Pulmonary artery endothelial cell (primary cell): ENCODE data around the gene RAD51B. TPM values are rescaled to one million over a fixed set of nuclear protein-coding genes. Genes with fewer than 3 reads are reported as not detected.
A peak's percentile ranks its signal among the peaks of the same experiment; 100 is the strongest.

Experiments
- DNase-seq: peaks from one replicate; pipeline ENCODE4 v3.0.0-alpha.2; 2011; ENCODE audit warnings: low read depth, low spot score
- total RNA-seq: library from RNA; depleted of rRNA; stranded (reverse); fragments of >200 nt; gene quantifications from 2 replicates; pipeline ENCODE4 v1.2.3, GENCODE V29; 2014

Gene RAD51B
- total RNA-seq, 1 donor from 2014 or later, result 9.8 TPM

DNA sequence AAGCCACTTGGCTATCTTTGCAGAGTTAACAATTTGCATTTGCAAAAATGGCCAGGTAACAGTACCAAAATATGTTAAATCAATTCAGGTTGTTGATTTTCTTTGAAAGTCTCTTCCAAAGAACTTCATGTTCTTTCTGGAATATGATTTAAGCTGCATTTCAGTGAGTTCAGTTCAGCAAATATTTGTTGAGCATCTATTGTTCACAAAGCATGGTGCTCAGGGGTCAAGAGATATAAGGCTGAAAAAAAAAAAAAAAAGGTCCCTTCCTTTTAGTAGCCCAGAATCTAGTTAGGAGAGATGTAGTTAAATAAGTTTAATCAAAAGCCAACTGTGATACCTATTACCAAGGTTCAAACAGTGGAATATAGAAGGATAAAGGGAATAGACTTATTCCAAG lies 656.2 kb downstream of the RAD51B start:
- no peak for DNase-seq

DNA sequence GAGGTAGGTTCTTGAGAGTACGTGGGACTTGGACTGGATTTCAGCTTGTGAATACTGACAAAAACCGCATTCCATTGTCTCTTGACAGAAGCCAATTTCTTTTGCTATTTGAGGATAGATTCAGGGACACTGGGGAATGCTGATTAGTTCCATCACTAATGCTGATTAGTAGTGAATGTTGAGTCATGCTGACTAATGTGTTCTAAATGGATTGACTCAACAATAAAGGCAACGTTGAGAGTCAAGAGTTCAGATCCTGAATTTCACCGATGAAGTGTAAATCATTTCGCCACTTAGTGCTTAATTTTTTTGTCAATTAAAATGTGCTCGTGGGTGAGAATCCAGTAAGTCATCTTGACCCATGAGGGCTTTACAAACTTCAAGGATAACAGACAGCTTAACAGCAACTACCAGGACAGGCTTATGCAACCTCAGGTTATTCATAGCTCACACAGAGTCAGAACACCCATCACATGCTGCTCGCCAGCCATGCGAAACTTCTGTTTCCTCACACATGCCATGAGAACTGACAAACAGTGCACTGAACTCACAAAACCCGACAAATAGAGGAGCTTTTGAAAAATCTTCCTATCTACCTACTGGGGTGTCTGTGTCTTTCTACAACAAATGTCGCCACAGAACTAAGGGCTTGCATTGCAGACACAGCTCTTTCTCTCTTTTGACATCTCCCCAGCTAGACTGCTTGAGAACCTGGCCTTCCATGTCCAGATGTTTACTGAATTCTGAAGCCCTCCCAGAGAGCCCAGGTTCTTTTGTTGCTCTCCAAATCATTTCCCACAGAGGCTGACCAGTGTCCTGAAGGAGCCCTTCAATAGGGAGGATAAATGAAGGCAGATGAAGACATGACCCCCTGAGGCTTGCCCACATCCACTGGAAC lies 656.9 kb downstream of the RAD51B start:
- DNase-seq, result no peak

DNA sequence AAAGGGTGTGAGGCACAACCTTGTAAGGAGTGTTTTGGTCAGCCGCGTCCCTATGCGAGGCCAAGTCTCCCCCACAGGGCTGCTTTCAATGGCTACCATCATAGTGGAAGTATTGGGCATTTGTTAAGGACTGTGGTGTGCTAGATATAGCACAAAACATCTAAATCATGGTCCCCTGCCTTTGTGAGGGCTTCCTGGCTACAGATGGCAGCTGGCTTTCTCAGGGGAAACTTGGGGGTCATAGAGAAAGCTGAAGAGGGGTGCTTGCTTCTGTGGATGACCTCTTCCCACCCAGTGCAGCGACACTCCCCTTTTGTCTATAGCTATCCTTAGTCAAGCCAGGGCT lies 657.5 kb downstream of the RAD51B start:
- no peak for DNase-seq

DNA sequence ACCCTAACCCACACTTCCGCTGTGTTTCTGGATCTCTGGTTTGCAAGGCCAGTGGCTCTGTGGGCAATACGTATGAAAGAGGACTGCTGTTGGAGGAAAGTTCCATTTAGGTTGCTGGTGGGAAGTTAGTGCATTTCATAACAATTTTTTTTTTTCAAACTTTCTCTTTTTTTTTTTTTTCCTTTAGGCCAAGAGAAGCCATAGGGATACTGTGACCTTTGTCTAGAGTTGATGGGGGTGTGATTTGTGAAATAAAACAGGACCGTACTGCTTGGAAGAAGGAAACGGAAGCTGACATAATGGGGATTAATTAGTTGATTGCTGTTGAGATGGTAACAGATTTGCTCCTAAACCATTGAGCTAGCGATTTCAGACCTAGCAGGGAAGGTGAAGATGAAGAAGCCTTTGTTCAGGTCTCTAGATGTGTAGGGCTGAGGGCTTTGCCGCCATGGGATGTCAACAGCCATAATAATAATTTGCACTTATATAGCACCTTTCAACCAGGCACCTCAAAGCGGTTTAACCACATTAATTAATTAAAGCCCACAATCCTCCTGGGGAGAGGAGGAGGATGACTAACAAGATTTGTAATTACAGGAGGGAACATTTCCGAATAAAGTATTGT lies 658.0 kb downstream of the RAD51B start:
- no peak for DNase-seq

DNA sequence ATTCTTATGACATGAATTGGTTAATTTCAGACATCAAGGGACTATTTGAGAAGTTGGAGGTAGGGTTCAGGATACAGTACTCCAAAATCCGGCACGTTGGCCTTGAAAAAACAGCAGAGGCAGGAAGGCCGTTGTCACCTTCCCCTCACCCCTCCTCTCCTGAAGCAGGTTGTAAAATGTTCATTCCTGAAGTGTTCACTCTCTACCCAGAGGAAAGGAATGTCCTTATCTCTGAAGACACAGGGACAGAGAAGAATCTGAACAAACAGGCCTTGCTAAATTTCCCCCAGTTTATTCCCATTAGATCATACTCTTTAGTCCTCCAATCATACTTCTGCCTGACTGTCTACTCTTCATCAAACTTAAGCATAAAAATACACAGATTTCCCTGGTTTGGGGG lies 659.7 kb downstream of the RAD51B start:
- DNase-seq, result no peak

DNA sequence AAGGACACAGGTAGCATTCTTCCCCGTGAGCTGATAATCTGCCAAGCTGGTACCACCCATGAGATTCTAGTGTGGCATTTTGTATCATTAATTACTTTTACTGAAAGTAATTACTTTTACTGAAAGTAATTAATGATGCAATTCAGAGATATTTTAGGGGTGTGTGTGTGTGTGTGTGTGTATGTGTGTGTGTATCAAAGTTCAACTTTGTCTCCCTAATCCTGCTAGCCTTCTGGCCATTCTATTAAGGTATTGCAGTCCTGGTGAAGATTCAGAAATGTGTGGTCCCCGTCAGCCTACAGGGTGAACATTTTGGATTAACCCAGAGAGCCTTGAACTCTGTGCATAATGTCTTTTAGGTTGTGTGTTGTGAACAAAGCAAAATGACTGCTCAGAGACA lies 662.4 kb downstream of the RAD51B start:
- DNase-seq, result no peak

DNA sequence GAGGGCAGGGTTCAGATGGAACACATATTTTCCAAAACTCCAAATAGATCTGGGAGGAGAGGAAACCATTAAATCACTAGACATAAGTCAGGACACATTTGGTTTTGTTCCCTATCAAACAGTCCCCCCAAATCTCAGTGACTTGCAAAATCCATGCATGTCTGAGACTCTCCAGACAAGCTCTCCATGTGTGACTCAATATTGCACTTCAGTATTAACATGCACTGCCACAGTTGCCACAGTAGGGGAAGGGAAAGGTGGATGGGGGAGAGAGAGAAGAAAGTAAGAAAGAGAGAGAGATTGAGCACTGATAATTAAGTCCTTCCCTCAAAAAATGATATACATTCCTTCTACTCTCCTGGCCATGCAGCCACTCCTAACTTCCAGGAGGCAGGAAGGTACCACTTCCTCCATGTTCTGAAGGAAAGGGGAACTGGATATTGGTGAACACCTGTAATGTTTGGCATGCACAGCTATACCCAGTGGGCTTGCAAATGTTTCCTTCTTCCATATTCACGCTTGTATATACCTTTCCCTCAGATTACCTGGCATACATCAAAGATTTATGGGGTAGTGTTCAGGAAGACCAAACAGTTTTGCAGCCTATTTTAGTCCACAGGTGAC lies 663.3 kb downstream of the RAD51B start:
- no peak for DNase-seq

DNA sequence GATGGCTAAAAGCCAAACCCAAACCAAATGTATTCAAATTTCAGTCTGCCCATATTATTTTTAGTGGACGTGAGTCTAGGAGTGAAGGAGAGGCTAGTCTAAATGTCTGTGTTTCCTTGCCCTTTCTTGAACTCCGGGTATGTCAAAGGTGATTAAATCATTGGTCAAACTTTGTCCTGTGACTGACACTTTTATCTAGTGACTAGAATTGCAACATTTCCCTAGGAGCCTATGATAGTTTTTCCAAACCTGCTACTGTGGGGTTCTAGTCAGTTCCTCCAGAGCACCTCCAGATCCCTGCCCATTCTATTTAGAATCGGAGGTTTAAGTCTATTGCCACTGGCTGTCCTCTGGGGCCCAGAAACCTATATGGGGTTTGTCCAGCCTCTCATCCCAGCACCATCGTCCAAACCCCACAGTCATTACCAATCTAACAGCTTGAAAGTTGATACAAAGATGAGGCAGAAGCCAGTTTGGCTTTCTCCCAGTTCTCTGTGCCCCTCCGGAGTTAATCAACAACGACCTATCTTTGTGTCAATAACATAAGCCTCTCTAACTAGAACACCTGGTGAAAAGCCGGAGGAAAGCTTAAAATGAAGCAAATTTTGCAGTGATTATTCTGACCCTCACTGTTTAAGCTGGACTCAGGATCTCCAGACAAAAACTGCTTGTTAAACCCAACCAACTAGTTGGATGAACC lies 666.6 kb downstream of the RAD51B start:
- no peak for DNase-seq

DNA sequence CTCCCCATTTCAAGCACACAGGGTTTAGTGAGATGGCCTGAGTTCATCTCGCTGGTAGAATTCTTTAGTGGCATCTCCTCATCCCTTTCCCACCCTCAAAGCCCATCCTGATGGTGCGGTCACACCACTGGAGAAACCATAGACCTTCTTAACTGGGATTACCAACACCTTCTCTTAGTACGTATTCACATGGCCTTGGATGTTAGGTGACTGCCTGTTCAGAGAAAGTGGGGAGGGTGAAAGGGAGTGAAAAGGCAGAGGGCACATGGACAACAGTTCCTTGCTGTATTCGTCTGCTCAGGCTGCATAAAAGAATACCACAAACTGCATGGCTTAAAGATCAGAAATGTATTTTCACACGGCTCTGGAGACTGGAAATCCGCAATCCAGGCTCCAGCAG lies 667.2 kb downstream of the RAD51B start:
- no peak for DNase-seq

DNA sequence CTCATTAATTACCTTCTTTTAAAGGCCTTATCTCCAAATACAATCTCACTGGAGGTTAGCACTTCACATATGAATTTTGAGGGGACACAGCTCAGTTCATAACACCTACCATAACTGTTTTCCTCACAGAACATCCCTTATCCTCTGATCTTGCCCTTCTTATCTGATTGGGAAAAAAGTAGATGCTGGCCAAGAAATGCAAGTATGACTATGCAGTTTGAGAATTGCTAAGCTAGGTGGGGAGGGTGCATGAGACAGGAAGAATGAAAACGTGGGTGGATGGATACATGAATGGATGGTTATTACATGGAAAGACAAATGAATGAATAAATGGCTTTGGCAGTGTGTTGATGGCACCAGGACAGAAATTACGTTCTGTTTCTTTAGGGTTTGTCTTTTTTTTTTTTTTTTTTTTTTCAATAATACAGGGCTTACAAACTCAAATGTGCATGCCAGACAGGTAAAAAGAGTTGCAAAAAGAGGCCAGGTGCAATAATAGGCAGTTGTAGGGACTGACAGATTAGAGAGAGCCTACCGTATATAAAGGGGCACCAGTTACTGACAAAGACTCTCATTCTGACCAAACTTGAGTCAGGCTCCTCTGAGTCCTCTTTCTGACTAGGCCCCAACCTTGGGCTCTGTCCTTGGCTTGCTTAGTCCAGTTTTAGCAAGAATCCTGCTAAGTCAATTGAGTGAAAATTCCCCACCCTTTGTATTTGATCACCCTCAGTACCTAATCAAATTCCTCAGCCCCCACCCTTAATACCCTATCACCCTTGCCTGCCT lies 668.4 kb downstream of the RAD51B start:
- no peak for DNase-seq

DNA sequence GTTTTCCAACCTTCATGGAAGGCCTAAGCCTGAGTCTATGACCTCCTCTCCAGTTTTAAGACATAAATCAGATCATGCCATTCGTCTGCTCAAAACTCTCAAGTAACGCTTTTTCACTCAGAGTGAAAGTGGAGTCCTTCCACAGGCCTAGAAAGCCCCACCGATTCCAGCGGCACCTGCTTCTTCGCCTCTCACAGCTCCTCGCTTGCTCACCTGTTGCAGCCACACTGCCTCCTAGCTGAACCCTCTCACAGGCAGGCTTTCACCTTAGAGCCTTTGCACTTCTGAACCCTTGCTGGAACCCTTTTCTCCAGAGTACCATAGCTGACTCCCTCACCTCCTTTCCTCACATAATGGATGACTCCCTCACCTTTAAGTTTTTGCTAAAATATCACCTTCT lies 672.2 kb downstream of the RAD51B start:
- no peak for DNase-seq

DNA sequence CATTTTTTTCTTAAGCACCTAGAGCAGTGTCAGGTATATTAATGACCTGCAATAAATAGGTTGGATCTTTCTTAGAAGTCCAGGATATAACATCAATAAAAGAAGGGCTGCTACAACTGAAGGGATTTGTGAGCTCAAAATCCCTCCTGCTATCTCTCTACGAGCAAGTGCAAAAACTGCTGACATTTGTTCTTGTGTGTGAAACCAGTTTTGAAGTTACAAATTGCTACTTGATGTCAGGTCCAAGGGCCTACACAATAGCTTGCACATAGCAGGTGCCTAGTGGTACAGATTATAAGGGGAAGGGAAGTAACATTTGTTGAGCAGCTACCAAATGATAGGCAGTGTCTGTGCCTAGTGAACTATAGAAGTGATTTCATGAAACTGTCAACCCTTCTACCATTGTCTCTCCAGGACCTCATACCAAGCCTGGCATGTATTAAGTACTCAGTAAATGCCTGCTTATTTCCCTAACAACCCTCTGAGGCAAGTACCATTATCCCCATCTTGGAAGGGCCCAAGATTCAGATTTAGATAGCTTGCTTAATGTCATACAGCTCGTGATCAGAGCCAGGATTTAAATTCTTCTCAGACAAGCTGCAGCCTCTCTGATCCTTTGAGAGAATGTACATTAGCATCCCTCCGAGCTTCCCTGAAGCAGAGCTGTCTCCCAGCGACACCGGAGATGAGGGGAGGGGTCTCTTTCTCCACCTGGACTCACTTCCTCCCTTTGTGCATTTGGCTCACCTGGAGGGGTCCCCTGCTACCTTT lies 673.0 kb downstream of the RAD51B start:
- DNase-seq, result no peak

DNA sequence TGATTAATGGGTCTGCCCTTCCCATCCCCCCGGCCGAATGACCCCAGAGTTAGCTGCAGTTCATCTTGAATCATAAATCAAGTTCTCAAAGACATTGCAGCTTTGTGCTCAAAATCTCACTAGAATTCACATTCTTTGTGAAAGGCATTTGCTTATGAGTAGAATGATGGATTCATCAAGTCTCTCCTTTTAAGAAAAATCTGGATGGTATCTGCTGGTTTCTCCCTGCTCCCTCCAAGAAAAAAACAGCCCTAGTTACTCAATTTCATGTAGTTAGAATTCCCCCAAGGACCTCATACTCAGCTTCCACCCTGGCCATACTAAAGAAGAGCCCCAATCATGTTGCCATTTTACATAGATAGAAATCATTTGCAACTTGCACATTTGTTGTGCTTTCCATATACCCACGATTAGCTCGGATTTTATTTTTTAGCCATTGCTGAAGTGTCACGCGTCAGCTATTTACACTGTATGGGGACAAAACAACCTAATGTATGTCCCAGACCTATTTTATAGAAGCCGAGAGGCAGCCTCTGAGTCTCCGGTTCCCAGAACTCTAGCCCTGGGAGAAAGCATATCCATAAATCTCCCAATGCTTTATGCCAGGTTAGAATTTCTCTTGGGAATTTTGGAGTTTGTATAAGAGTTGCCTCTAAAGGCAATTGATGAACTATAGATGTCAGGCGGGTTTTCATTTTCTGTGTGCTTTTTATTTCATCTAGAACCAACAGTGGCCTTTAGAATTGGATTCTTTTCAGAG lies 673.8 kb downstream of the RAD51B start:
- DNase-seq, result no peak

DNA sequence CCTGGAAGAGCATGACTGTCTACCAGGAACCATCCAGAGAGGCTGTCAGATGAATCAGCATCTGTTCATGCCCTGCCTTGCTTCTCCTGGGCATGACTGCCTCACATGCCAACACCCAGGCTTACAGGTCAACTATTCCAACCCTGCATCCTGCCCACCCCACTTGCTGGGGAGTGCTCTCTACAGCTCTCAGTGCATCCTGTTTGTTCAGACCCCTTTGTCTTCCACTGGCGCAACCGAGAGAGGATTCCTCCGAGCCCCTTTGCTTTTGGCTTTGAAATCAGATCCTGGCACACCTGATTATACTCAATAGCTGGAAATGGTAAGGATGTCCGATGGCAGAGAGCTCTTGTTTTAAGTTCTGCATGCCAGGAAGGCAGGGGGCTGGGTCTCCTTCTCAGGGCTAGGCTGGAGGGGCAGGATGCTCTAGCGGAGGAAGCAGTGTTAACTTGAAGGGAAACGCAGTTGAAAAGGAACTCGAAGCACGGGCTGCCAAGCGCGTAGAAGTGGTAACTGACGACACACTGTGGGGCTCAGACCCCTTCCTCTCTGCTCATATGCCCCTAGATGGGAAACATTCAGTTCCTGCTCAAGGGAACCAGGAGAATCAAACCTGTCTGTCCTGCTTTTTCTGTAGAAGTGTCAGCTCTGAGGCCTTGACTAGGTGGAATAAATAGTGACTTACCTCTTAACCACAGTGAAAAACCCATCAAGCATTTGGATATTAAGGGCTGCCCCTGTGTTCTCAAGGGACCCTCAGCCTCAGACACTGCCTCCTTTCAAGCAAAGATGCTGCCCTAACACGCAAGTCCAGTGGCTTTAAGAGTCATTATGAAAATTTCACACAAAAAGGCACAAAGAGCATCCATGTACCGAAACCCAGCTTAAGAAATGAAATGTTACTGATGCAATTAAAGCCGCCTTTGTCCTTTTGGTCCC lies 675.8 kb downstream of the RAD51B start:
- DNase-seq, result peak; percentile 56

DNA sequence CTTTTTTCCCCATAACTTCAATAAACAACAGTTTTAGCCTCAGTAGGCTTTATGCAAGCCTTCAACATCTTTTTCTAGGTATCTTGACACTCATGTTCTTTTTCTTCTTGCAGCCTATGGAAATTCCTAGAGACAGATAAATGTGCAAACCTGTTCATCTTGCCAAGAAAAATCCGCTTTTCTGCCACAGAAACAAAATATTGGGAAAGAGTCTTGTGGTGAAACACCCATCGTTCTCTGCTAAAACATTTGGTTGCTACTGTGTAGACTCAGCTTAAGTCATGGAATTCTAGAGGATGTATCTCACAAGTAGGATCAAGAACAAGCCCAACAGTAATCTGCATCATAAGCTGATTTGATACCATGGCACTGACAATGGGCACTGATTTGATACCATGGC lies 677.4 kb downstream of the RAD51B start:
- no peak for DNase-seq

DNA sequence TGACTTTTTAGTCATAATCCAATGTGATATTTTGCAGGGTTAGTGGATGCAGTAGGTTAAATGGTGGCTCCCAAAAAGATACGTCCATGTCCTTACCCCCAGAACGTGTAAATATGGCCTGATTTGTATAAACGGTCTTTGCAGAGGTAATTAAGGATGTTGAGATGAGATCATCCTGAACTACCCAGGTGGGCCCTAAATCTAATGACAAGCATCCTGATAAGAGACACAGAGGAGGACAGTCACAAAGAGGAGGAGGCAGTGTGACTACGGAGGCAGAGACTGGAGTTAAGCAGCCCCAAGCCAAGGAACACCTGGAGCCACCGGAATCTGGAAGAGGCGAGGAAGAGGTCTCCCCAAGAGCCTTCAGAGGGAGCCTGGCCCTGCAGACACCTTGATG lies 679.9 kb downstream of the RAD51B start:
- no peak for DNase-seq

DNA sequence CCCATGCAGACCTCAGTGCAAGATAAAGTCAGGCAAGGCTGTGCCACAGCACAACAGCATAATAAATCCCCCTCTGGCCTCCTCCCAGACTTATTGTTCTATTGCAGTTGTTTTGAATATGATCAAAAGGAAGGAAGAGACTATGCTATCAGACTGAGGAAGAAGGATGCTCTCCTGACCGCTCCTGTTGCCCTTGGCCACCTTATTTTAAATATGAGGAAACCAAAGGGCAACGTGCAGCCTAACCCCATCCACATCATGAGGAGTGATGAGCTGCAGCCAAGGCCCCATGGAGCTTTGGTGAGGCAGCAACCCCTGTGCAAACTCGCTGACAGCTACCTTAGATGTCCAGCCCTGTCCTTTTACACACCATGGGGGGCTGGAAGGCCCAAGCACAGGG lies 681.6 kb downstream of the RAD51B start:
- DNase-seq, result peak; percentile 60

DNA sequence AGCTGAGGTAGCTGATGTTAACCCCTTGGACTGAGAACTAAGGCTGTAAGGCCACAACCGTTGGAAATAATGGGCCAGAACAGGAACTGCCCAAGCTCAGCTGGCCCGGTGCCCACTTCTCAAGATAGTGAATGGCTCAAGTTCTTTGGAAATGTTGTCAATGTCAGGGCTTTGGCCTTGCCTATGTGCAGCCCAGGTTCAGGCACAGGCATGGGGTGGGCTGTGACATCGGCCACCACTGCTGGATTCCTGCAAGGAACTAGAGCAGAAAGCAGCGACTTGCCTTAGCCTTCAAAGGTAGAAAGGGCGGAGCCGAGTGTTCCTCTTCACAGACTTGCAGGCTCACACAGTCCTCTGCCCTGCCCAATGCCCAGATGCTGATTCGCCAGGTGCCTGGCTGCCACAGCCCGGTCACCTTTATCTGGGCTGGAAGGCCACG lies 682.1 kb downstream of the RAD51B start:
- peak; percentile 43 for DNase-seq

DNA sequence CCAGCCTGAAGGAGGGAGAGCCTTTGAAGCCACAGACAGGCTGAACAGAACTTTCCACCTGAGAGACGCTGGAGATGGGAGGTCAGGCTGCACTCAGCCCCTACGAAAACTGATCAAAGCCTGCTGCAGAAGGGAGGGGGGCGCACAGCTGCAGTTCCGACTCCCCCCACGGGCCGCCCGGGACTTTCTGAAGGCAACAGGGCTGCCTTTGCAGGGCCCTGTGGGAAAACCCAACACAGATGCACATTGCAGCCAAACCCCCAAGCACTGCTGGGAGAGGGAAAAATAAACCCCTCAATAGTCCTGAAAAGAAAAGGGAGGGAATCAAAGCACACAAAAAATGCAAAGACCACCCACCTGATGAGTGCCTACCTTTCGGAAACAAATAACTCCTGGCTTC lies 682.7 kb downstream of the RAD51B start:
- no peak for DNase-seq
